Gastroesophageal sphincter (tissue), 3 donors: ENCODE measurements around the gene UROC1.

Experiments used
- POLR2A ChIP-seq, 2 donors: fragments of 450-650 bp; IDR thresholded peaks; one replicate each; pipeline ENCODE4 v1.6.1; 2017; ENCODE audit warnings: antibody characterized with exemption in 2 of 2, mild to moderate bottlenecking in 2 of 2, moderate library complexity in 1 of 2
- POLR2AphosphoS5 ChIP-seq: sonication (generic); formaldehyde crosslinking; IDR thresholded peaks from one replicate; pipeline ENCODE4 v1.6.1; 2017; ENCODE audit warnings: antibody characterized with exemption
- TF ChIP-seq, protein P1 (sequence below), 4 experiments: fragments of 200-600 bp in 2 of 4; fragments of 450-650 bp in 2 of 4; sonication (generic) in 1 of 4; IDR thresholded peaks; one replicate each; pipeline ENCODE4 v1.5.1; 2017 to 2019; ENCODE audit warnings: antibody characterized with exemption in 4 of 4, mild to moderate bottlenecking in 2 of 4, moderate library complexity in 2 of 4

DNA sequence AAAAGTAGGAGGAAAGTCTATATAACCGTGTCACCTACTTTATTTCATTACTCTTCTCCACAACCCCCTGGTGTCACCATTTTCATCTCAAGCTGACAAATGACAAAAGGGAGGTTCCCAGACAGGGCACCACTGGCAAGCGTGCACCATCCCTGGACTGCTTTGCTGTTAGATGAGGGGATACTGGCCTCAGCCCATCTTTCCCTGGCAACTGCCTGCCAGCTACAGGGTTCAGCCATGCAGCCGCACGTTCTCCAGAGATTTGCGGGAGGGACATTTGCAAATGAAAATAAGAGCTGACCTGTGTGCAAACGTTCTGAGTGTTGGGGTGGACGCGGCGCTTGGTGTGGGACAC is 660 bp downstream of the UROC1 start:
- TF ChIP-seq POLR2A (IDR thresholded peaks at IDR 0.05) (no peak), POLR2AphosphoS5 (no peak)
- TF ChIP-seq, protein P1, sequence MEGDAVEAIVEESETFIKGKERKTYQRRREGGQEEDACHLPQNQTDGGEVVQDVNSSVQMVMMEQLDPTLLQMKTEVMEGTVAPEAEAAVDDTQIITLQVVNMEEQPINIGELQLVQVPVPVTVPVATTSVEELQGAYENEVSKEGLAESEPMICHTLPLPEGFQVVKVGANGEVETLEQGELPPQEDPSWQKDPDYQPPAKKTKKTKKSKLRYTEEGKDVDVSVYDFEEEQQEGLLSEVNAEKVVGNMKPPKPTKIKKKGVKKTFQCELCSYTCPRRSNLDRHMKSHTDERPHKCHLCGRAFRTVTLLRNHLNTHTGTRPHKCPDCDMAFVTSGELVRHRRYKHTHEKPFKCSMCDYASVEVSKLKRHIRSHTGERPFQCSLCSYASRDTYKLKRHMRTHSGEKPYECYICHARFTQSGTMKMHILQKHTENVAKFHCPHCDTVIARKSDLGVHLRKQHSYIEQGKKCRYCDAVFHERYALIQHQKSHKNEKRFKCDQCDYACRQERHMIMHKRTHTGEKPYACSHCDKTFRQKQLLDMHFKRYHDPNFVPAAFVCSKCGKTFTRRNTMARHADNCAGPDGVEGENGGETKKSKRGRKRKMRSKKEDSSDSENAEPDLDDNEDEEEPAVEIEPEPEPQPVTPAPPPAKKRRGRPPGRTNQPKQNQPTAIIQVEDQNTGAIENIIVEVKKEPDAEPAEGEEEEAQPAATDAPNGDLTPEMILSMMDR (IDR thresholded peaks at IDR 0.05) = no peak
